Stimulated activated CD8-positive, alpha-beta memory T cell treated with anti-CD3 and anti-CD28 coated beads, Interleukin-7, amount 100 ng/mL, for 24 hours (primary cell): ENCODE data around the gene CFAP74.

Source experiments
- DNase-seq: peaks from one replicate; pipeline ENCODE4 v3.0.0-alpha.2; 2020; ENCODE audit warnings: low read depth

CFAP74 gene

GRCh38 chr1:2039251-2039650 is 35.7 kb upstream of the CFAP74 start:
- no peak for DNase-seq

- DNase-seq, result no peak
These were observed 34.6 kb upstream of the CFAP74 start for GRCh38 chr1:2038229-2038628.

- DNase-seq, result no peak
These were observed 33.9 kb upstream of the CFAP74 start for GRCh38 chr1:2037314-2037979.

- no peak for DNase-seq
These were observed 32.7 kb upstream of the CFAP74 start for GRCh38 chr1:2036287-2036686.

GRCh38 chr1:2033165-2033564 is 29.6 kb upstream of the CFAP74 start:
- no peak for DNase-seq

- no peak for DNase-seq
These were observed 29.2 kb upstream of the CFAP74 start for GRCh38 chr1:2032737-2033136.

- no peak for DNase-seq
These were observed 28.3 kb upstream of the CFAP74 start for GRCh38 chr1:2031546-2032540.

GRCh38 chr1:2030076-2030871 is 26.7 kb upstream of the CFAP74 start:
- DNase-seq, result no peak

GRCh38 chr1:2029561-2029960 is 26.0 kb upstream of the CFAP74 start:
- DNase-seq, result no peak

GRCh38 chr1:2028870-2029560 is 25.4 kb upstream of the CFAP74 start:
- DNase-seq, result no peak

- no peak for DNase-seq
These were observed 24.5 kb upstream of the CFAP74 start for GRCh38 chr1:2027961-2028583.

GRCh38 chr1:2025491-2025981 is 21.9 kb upstream of the CFAP74 start:
- DNase-seq, result no peak

GRCh38 chr1:2024887-2025286 is 21.3 kb upstream of the CFAP74 start:
- no peak for DNase-seq

- DNase-seq, result no peak
These were observed 20.9 kb upstream of the CFAP74 start for GRCh38 chr1:2024451-2024850.

- DNase-seq, result no peak
These were observed 19.6 kb upstream of the CFAP74 start for GRCh38 chr1:2023187-2023586.

GRCh38 chr1:2022063-2022770 is 18.6 kb upstream of the CFAP74 start:
- DNase-seq, result no peak

- DNase-seq, result no peak
These were observed 18.0 kb upstream of the CFAP74 start for GRCh38 chr1:2021550-2021949.

- DNase-seq, result no peak
These were observed 16.7 kb upstream of the CFAP74 start for GRCh38 chr1:2020310-2020655.

- no peak for DNase-seq
These were observed 16.2 kb upstream of the CFAP74 start for GRCh38 chr1:2019571-2020309.

GRCh38 chr1:2019172-2019543 is 15.6 kb upstream of the CFAP74 start, which contains the start of gene GABRD:
Gene GABRD, plus strand, starts transcription at chr1:2019345. Its CDS starts 79 bp downstream, at chr1:2019424.
- DNase-seq, result no peak
